WTC11 (cell line): Measurements from ENCODE around the gene KDM4B. TPM values are rescaled to one million over a fixed set of nuclear protein-coding genes. Genes with fewer than 3 reads are reported as not detected.
A peak's percentile ranks its signal among the peaks of the same experiment; 100 is the strongest.

Source experiments
- ATAC-seq: fragments of 200-7000 bp; cut with Tn5 transposase; 2 replicates; pipeline ENCODE4 v1.10.0; 2021; ENCODE audit warnings: mild to moderate bottlenecking, moderate library complexity
- CTCF ChIA-PET: fragments of 300-600 bp; sonication (Branson Sonifier 250); formaldehyde crosslinking; loops from one replicate; lab custom pipeline; 2021; ENCODE audit warnings: antibody characterized with exemption; lab: Charles Lee
- POLR2A ChIA-PET: fragments of 350-600 bp; sonication (Branson Sonifier 250); formaldehyde crosslinking; loops from one replicate; lab custom pipeline; 2021; ENCODE audit warnings: antibody characterized with exemption; lab: Charles Lee
- DNase-seq: peaks from one replicate; pipeline ENCODE4 v3.0.0; 2021; ENCODE audit warnings: low spot score
- H3K27ac Mint-ChIP-seq: 2 replicates; pipeline ENCODE4 v1.8.0; 2021; ENCODE audit warnings: mixed read lengths
- H3K27me3 Mint-ChIP-seq: 2 replicates; pipeline ENCODE4 v1.8.0; 2021; ENCODE audit warnings: low read depth, mild to moderate bottlenecking, moderate library complexity, mixed read lengths
- H3K36me3 Mint-ChIP-seq: 2 replicates; pipeline ENCODE4 v1.8.0; 2021; ENCODE audit warnings: mixed read lengths
- H3K4me1 Mint-ChIP-seq: 2 replicates; pipeline ENCODE4 v1.8.0; 2022; ENCODE audit warnings: mixed read lengths
- H3K4me3 Mint-ChIP-seq: 2 replicates; pipeline ENCODE4 v1.8.0; 2021; ENCODE audit warnings: mild to moderate bottlenecking, moderate library complexity, mixed read lengths
- H3K9me3 Mint-ChIP-seq: 2 replicates; pipeline ENCODE4 v1.8.0; 2021; ENCODE audit warnings: mixed read lengths
- ARID4B ChIP-seq: sonication (generic); formaldehyde crosslinking; IDR thresholded peaks from 2 replicates; pipeline ENCODE4 v1.8.0; 2023; ENCODE audit warnings: missing genetic modification reagents, mild to moderate bottlenecking, borderline replicate concordance
- ATF6 ChIP-seq: sonication (generic); formaldehyde crosslinking; IDR thresholded peaks from 2 replicates; pipeline ENCODE4 v1.8.1; 2023; ENCODE audit warnings: mild to moderate bottlenecking, missing genetic modification reagents
- CBFB ChIP-seq: sonication (generic); formaldehyde crosslinking; IDR thresholded peaks from 2 replicates; pipeline ENCODE4 v1.8.1; 2022; ENCODE audit warnings: mild to moderate bottlenecking, low read depth, missing genetic modification reagents
- CREM ChIP-seq: sonication (generic); formaldehyde crosslinking; IDR thresholded peaks from 2 replicates; pipeline ENCODE4 v1.8.1; 2022; ENCODE audit warnings: mild to moderate bottlenecking, missing genetic modification reagents, moderate library complexity
- EMX1 ChIP-seq: fragments of 250-450 bp; sonication (Bioruptor Pico); IDR thresholded peaks from 2 replicates; pipeline ENCODE4 v1.8.0; 2021; ENCODE audit warnings: mild to moderate bottlenecking
- ESRRA ChIP-seq: sonication (generic); formaldehyde crosslinking; IDR thresholded peaks from 2 replicates; pipeline ENCODE4 v1.8.1; 2022; ENCODE audit warnings: mild to moderate bottlenecking, missing genetic modification reagents, borderline replicate concordance
- GABPB1 ChIP-seq: sonication (generic); formaldehyde crosslinking; IDR thresholded peaks from 2 replicates; pipeline ENCODE4 v1.8.1; 2023; ENCODE audit warnings: mild to moderate bottlenecking, missing genetic modification reagents
- IRF2 ChIP-seq: sonication (generic); formaldehyde crosslinking; IDR thresholded peaks from 2 replicates; pipeline ENCODE4 v1.8.0; 2022; ENCODE audit warnings: low read depth, missing genetic modification reagents, borderline replicate concordance
- MLX ChIP-seq: sonication (generic); formaldehyde crosslinking; IDR thresholded peaks from 2 replicates; pipeline ENCODE4 v1.8.1; 2023; ENCODE audit warnings: mild to moderate bottlenecking, missing genetic modification reagents, moderate library complexity
- MXD4 ChIP-seq: fragments of 250-450 bp; sonication (Bioruptor Pico); IDR thresholded peaks from 2 replicates; pipeline ENCODE4 v1.8.0; 2021; ENCODE audit warnings: mild to moderate bottlenecking, moderate library complexity, borderline replicate concordance
- MYBL2 ChIP-seq: sonication (generic); formaldehyde crosslinking; IDR thresholded peaks from 2 replicates; pipeline ENCODE4 v1.8.1; 2023; ENCODE audit warnings: mild to moderate bottlenecking, moderate library complexity, missing genetic modification reagents
- NFE2L1 ChIP-seq: sonication (generic); formaldehyde crosslinking; IDR thresholded peaks from 2 replicates; pipeline ENCODE4 v1.8.1; 2023; ENCODE audit warnings: missing genetic modification reagents
- NR1H2 ChIP-seq: sonication (generic); formaldehyde crosslinking; IDR thresholded peaks from 2 replicates; pipeline ENCODE4 v1.9.0; 2021; ENCODE audit warnings: mild to moderate bottlenecking, moderate library complexity, missing genetic modification reagents
- PREB ChIP-seq: sonication (generic); formaldehyde crosslinking; IDR thresholded peaks from 2 replicates; pipeline ENCODE4 v1.8.1; 2022; ENCODE audit warnings: mild to moderate bottlenecking, missing genetic modification reagents, moderate library complexity, borderline replicate concordance
- PRRX2 ChIP-seq: fragments of 250-450 bp; sonication (Bioruptor Pico); IDR thresholded peaks from 2 replicates; pipeline ENCODE4 v1.8.0; 2021; ENCODE audit warnings: mild to moderate bottlenecking
- TCF7 ChIP-seq: sonication (generic); formaldehyde crosslinking; IDR thresholded peaks from 2 replicates; pipeline ENCODE4 v1.8.0; 2022; ENCODE audit warnings: mild to moderate bottlenecking, low read depth, missing genetic modification reagents, moderate library complexity
- TEAD4 ChIP-seq: sonication (generic); formaldehyde crosslinking; IDR thresholded peaks from 2 replicates; pipeline ENCODE4 v1.8.0; 2022; ENCODE audit warnings: mild to moderate bottlenecking, missing genetic modification reagents
- ZNF219 ChIP-seq: sonication (generic); formaldehyde crosslinking; IDR thresholded peaks from 2 replicates; pipeline ENCODE4 v1.8.0; 2023; ENCODE audit warnings: missing genetic modification reagents, mild to moderate bottlenecking, borderline replicate concordance
- total RNA-seq: library from RNA; stranded (reverse); gene quantifications from 3 replicates; pipeline ENCODE4 v1.2.3, GENCODE V29; 2021
- TF ChIP-seq, protein P1 (sequence below): sonication (generic); formaldehyde crosslinking; IDR thresholded peaks from 2 replicates; pipeline ENCODE4 v1.8.0; 2022; ENCODE audit warnings: mild to moderate bottlenecking, missing genetic modification reagents
- TF ChIP-seq, protein P2 (sequence below): sonication (generic); formaldehyde crosslinking; IDR thresholded peaks from 2 replicates; pipeline ENCODE4 v1.8.0; 2023; ENCODE audit warnings: mild to moderate bottlenecking, missing genetic modification reagents
- TF ChIP-seq, protein P3 (sequence below): fragments of 250-450 bp; sonication (Bioruptor Pico); IDR thresholded peaks from 2 replicates; pipeline ENCODE4 v1.9.0; 2021; ENCODE audit warnings: mild to moderate bottlenecking

Gene KDM4B
- total RNA-seq, 1 experiment from 2014 or later = 43.2 TPM

DNA sequence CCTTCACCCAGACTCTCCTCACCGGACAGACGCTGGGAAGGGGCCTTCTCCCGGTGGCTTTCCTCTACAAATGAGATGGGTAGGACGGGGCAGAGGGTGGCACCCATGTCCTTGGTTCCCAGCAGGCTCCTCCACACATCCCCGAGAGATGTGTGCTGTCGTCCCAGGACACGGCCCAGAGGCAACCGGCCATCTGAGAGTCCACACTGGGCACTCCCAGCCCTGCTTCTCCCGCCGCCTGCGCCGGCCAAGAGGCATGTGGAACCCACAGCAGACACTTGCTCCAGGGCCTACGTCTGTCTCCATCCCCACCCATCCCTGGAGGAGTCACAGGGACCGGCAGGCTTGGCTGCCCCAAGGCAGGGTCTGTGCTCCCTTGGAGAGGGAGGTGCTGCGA lies 179.9 kb downstream of the KDM4B start (continued):
- no peak for TF ChIP-seq GABPB1
- TF ChIP-seq PREB (CRISPR knock-in tag) = no peak
- no peak for TF ChIP-seq NFE2L1 (CRISPR knock-in tag)
- no peak for TF ChIP-seq MYBL2 (CRISPR knock-in tag)
- no peak for TF ChIP-seq MLX
- no peak for TF ChIP-seq PRRX2 (CRISPR knock-in tag)
- TF ChIP-seq EMX1 (CRISPR knock-in tag) = no peak

- POLR2A ChIA-PET = no interaction called here
- H3K27me3 Mint-ChIP-seq = no peaks in the 10 kb centered on the region
- no peak for TF ChIP-seq CREM (CRISPR knock-in tag)
- no peak for TF ChIP-seq NR1H2 (CRISPR knock-in tag)
- no peak for TF ChIP-seq NFE2L1 (CRISPR knock-in tag)
- TF ChIP-seq TEAD4 = no peak
- TF ChIP-seq, protein P1, sequence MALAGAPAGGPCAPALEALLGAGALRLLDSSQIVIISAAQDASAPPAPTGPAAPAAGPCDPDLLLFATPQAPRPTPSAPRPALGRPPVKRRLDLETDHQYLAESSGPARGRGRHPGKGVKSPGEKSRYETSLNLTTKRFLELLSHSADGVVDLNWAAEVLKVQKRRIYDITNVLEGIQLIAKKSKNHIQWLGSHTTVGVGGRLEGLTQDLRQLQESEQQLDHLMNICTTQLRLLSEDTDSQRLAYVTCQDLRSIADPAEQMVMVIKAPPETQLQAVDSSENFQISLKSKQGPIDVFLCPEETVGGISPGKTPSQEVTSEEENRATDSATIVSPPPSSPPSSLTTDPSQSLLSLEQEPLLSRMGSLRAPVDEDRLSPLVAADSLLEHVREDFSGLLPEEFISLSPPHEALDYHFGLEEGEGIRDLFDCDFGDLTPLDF (CRISPR knock-in tag) = no peak
- TF ChIP-seq, protein P2, sequence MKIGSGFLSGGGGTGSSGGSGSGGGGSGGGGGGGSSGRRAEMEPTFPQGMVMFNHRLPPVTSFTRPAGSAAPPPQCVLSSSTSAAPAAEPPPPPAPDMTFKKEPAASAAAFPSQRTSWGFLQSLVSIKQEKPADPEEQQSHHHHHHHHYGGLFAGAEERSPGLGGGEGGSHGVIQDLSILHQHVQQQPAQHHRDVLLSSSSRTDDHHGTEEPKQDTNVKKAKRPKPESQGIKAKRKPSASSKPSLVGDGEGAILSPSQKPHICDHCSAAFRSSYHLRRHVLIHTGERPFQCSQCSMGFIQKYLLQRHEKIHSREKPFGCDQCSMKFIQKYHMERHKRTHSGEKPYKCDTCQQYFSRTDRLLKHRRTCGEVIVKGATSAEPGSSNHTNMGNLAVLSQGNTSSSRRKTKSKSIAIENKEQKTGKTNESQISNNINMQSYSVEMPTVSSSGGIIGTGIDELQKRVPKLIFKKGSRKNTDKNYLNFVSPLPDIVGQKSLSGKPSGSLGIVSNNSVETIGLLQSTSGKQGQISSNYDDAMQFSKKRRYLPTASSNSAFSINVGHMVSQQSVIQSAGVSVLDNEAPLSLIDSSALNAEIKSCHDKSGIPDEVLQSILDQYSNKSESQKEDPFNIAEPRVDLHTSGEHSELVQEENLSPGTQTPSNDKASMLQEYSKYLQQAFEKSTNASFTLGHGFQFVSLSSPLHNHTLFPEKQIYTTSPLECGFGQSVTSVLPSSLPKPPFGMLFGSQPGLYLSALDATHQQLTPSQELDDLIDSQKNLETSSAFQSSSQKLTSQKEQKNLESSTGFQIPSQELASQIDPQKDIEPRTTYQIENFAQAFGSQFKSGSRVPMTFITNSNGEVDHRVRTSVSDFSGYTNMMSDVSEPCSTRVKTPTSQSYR (CRISPR knock-in tag) = no peak
- TF ChIP-seq, protein P3, sequence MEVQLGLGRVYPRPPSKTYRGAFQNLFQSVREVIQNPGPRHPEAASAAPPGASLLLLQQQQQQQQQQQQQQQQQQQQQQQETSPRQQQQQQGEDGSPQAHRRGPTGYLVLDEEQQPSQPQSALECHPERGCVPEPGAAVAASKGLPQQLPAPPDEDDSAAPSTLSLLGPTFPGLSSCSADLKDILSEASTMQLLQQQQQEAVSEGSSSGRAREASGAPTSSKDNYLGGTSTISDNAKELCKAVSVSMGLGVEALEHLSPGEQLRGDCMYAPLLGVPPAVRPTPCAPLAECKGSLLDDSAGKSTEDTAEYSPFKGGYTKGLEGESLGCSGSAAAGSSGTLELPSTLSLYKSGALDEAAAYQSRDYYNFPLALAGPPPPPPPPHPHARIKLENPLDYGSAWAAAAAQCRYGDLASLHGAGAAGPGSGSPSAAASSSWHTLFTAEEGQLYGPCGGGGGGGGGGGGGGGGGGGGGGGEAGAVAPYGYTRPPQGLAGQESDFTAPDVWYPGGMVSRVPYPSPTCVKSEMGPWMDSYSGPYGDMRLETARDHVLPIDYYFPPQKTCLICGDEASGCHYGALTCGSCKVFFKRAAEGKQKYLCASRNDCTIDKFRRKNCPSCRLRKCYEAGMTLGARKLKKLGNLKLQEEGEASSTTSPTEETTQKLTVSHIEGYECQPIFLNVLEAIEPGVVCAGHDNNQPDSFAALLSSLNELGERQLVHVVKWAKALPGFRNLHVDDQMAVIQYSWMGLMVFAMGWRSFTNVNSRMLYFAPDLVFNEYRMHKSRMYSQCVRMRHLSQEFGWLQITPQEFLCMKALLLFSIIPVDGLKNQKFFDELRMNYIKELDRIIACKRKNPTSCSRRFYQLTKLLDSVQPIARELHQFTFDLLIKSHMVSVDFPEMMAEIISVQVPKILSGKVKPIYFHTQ (CRISPR knock-in tag) = no peak
- no peak for TF ChIP-seq TCF7 (CRISPR knock-in tag)
- TF ChIP-seq ESRRA = no peak
- no peak for TF ChIP-seq ZNF219
- TF ChIP-seq ARID4B (CRISPR knock-in tag) = no peak
- TF ChIP-seq MXD4 = no peak
- TF ChIP-seq MLX = no peak
- TF ChIP-seq ATF6 (CRISPR knock-in tag) = no peak
- no peak for TF ChIP-seq CBFB
- TF ChIP-seq IRF2 = no peak
Observed at GRCh38 chr19:5149508-5149907, 180.6 kb downstream of the KDM4B start.

More at GRCh38 chr19:5149508-5149907, 180.6 kb downstream of the KDM4B start:
- CTCF ChIA-PET = interaction anchor here (0.5 to 3.8 kb wide), 11 partner anchors 12 to 340 kb away, joined by 3 to 32 read pairs (median 11); no protein-coding TSS in a partner anchor
- H3K36me3 Mint-ChIP-seq = peaks cover 7% of the 10 kb centered on the region
- H3K9me3 Mint-ChIP-seq = no peaks in the 10 kb centered on the region
- no peak for DNase-seq
- no peak overlapping the region for H3K4me3 Mint-ChIP-seq
- peaks cover 7% of the 10 kb centered on the region; the same call in 1 of the 2 replicates for H3K4me1 Mint-ChIP-seq
- no peak for ATAC-seq
- peak overlapping the region; percentile 31; the same call in 1 of the 2 replicates for H3K27ac Mint-ChIP-seq
